GM15510 (cell line): Measurements from ENCODE around the gene NECTIN2.
"Not testable (repeated sequence)": the region's sequence is repeated elsewhere in the genome, so short reads cannot be mapped to it uniquely, and the experiment has no call there.

Experiments
- POLR2A ChIP-seq: IDR thresholded peaks from 3 replicates; pipeline ENCODE4 v1.6.1; 2011; ENCODE audit warnings: borderline replicate concordance; ENCODE audit not compliant: insufficient read length; ENCODE audit errors: extremely low read depth

The NECTIN2 gene

DNA sequence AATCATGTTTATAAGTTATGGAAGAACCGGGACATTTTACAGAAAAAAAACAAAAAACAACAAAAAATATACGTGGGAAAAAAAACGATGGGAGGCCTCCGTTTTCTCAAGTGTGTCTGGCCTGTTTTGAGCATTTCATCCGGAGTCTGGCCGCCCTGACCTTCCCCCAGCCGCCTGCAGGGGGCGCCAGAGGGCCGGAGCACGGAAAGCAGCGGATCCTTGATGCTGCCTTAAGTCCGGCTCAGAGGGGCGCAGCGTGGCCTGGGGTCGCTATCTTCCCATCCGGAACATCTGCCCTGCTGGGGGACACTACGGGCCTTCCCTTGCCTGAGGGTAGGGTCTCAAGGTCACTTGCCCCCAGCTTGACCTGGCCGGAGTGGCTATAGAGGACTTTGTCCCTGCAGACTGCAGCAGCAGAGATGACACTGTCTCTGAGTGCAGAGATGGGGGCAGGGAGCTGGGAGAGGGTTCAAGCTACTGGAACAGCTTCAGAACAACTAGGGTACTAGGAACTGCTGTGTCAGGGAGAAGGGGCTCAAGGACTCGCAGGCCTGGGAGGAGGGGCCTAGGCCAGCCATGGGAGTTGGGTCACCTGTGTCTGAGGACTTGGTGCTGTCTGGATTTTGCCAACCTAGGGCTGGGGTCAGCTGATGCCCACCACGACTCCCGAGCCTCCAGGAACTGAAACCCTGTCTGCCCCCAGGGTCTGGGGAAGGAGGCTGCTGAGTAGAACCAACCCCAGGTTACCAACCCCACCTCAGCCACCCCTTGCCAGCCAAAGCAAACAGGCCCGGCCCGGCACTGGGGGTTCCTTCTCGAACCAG lies 57.7 kb downstream of the NECTIN2 start:
- TF ChIP-seq POLR2A = no peak

DNA sequence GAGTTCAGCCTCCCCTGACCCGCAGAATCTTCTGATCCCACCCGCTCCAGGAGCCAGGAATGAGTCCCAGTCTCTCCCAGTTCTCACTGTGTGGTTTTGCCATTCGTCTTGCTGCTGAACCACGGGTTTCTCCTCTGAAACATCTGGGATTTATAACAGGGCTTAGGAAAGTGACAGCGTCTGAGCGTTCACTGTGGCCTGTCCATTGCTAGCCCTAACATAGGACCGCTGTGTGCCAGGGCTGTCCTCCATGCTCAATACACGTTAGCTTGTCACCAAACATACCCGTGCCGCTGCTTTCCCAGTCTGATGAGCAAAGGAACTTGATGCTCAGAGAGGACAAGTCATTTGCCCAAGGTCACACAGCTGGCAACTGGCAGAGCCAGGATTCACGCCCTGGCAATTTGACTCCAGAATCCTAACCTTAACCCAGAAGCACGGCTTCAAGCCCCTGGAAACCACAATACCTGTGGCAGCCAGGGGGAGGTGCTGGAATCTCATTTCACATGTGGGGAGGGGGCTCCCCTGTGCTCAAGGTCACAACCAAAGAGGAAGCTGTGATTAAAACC lies 58.4 kb downstream of the NECTIN2 start:
- no peak for TF ChIP-seq POLR2A

DNA sequence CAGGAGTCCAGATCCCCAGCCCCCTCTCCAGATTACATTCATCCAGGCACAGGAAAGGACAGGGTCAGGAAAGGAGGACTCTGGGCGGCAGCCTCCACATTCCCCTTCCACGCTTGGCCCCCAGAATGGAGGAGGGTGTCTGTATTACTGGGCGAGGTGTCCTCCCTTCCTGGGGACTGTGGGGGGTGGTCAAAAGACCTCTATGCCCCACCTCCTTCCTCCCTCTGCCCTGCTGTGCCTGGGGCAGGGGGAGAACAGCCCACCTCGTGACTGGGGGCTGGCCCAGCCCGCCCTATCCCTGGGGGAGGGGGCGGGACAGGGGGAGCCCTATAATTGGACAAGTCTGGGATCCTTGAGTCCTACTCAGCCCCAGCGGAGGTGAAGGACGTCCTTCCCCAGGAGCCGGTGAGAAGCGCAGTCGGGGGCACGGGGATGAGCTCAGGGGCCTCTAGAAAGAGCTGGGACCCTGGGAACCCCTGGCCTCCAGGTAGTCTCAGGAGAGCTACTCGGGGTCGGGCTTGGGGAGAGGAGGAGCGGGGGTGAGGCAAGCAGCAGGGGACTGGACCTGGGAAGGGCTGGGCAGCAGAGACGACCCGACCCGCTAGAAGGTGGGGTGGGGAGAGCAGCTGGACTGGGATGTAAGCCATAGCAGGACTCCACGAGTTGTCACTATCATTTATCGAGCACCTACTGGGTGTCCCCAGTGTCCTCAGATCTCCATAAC lies 59.5 kb downstream of the NECTIN2 start, which contains the start of gene APOE:
TSS of gene APOE (plus strand) at position 360 of the 724 bp plus-strand sequence. CDS start 829 bp downstream, outside the sequence.
- no peak for TF ChIP-seq POLR2A

DNA sequence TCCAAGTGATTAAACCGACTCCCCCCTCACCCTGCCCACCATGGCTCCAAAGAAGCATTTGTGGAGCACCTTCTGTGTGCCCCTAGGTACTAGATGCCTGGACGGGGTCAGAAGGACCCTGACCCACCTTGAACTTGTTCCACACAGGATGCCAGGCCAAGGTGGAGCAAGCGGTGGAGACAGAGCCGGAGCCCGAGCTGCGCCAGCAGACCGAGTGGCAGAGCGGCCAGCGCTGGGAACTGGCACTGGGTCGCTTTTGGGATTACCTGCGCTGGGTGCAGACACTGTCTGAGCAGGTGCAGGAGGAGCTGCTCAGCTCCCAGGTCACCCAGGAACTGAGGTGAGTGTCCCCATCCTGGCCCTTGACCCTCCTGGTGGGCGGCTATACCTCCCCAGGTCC lies 61.5 kb downstream of the NECTIN2 start:
- no peak for TF ChIP-seq POLR2A

DNA sequence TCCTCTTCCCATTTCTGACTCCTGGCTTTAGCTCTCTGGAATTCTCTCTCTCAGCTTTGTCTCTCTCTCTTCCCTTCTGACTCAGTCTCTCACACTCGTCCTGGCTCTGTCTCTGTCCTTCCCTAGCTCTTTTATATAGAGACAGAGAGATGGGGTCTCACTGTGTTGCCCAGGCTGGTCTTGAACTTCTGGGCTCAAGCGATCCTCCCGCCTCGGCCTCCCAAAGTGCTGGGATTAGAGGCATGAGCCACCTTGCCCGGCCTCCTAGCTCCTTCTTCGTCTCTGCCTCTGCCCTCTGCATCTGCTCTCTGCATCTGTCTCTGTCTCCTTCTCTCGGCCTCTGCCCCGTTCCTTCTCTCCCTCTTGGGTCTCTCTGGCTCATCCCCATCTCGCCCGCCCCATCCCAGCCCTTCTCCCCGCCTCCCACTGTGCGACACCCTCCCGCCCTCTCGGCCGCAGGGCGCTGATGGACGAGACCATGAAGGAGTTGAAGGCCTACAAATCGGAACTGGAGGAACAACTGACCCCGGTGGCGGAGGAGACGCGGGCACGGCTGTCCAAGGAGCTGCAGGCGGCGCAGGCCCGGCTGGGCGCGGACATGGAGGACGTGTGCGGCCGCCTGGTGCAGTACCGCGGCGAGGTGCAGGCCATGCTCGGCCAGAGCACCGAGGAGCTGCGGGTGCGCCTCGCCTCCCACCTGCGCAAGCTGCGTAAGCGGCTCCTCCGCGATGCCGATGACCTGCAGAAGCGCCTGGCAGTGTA lies 62.2 kb downstream of the NECTIN2 start:
- TF ChIP-seq POLR2A = no peak

DNA sequence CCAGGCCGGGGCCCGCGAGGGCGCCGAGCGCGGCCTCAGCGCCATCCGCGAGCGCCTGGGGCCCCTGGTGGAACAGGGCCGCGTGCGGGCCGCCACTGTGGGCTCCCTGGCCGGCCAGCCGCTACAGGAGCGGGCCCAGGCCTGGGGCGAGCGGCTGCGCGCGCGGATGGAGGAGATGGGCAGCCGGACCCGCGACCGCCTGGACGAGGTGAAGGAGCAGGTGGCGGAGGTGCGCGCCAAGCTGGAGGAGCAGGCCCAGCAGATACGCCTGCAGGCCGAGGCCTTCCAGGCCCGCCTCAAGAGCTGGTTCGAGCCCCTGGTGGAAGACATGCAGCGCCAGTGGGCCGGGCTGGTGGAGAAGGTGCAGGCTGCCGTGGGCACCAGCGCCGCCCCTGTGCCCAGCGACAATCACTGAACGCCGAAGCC lies 62.8 kb downstream of the NECTIN2 start:
- no peak for TF ChIP-seq POLR2A

DNA sequence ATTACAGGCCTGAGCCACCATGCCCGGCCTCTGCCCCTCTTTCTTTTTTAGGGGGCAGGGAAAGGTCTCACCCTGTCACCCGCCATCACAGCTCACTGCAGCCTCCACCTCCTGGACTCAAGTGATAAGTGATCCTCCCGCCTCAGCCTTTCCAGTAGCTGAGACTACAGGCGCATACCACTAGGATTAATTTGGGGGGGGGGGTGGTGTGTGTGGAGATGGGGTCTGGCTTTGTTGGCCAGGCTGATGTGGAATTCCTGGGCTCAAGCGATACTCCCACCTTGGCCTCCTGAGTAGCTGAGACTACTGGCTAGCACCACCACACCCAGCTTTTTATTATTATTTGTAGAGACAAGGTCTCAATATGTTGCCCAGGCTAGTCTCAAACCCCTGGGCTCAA lies 63.7 kb downstream of the NECTIN2 start:
- TF ChIP-seq POLR2A = no peak

DNA sequence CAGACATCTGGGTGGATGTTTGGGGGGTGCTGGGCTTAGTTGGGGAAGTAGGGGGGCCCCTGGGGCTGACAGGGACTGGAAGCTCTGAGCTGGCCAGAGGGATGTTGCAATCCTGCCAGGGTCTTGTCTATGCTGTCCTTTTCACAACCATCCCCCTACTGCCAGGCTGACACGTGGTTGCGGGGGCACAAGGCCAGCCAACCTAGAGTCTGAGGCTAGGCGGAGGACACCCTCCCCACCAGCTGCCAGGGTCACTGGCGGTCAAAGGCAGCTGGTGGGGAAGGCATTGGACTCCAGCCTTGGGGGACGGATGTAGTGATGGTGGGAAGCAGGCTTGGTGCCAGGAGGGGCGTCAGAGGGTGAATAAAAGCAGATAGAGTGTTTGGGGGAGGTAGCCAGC lies 66.8 kb downstream of the NECTIN2 start:
- no peak for TF ChIP-seq POLR2A

DNA sequence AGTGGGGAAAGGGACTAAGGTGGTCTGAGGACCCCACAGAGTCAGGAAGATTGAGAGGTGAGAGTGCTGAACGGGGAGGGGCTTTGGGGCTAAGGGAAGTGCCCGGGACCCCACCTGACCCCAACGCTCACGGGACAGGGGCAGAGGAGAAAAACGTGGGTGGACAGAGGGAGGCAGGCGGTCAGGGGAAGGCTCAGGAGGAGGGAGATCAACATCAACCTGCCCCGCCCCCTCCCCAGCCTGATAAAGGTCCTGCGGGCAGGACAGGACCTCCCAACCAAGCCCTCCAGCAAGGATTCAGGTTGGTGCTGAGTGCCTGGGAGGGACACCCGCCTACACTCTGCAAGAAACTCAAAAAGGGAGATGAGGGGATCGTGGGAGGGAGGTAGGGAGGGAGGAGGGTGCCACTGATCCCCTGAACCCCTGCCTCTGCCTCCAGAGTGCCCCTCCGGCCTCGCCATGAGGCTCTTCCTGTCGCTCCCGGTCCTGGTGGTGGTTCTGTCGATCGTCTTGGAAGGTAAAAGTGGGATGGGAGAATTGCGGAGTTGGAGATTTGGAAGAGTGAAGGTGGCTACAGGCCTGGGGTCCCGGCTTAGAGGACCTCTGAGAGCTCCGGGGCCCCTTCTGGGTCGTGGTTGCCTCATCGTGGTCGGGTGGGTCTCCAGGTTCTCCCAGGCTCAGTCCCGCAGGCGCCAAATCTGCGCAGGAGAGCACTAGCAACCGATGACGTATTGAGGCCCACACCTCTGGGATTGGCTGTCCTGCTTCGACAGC lies 68.5 kb downstream of the NECTIN2 start, which contains the start of gene APOC1:
TSS of gene APOC1 (plus strand) at position 176 of the 774 bp plus-strand sequence. CDS start at position 460, 284 bp downstream.
- not testable (repeated sequence) for TF ChIP-seq POLR2A

DNA sequence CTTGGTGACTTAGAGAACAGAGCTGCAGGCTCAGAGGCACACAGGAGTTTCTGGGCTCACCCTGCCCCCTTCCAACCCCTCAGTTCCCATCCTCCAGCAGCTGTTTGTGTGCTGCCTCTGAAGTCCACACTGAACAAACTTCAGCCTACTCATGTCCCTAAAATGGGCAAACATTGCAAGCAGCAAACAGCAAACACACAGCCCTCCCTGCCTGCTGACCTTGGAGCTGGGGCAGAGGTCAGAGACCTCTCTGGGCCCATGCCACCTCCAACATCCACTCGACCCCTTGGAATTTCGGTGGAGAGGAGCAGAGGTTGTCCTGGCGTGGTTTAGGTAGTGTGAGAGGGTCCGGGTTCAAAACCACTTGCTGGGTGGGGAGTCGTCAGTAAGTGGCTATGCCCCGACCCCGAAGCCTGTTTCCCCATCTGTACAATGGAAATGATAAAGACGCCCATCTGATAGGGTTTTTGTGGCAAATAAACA lies 78.2 kb downstream of the NECTIN2 start:
- no peak for TF ChIP-seq POLR2A

DNA sequence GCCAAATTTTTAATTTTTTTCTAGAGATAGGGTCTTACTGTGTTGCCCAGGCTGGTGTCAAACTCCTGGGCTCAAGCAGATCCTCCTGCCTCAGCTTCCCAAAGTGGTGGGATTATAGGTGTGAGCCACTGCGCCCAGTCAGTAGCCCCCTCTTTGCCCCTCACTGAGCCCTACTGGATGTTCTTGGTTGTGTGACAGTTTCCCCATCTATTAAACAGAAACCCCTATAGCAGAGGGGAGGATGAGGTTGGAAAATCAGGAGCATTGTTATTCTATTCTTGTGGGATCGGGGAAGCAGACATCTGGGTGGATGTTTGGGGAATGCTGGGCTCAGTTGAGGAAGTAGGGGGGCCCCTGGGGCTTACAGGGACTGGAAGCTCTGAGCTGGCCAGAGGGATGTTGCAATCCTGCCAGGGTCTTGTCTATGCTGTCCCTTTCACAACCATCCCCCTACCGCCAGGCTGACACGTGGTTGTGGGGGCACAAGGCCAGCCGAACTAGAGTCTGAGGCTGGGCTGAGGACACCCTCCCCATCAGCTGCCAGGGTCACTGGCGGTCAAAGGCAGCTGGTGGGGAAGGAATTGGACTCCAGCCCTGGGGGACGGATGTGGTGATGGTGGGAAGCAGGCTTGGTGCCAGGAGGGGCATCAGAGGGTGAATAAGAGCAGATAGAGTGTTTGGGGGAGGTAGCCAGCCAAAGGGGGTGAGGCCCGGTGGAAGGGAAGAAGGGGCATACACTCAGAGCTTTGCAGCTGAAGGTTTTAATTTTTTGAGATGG lies 79.2 kb downstream of the NECTIN2 start:
- TF ChIP-seq POLR2A = no peak

DNA sequence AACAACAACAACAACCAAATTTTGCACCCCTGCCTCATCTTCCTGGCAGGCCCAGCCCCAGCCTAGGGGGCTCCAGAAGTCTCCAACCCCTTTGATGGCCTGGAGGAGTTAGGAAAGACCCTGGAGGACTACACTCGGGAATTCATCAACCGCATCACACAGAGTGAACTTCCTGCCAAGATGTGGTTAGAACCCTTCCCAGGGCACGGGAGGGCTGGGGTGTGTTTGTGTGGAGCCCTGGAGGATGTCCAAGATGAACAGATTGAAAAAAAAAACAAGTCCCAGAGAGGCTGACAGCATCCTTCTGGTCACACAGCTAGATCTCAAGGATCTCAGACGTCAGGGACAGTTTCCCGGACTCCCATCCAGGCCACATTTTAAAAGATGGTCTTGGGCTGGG lies 81.6 kb downstream of the NECTIN2 start:
- TF ChIP-seq POLR2A = no peak

DNA sequence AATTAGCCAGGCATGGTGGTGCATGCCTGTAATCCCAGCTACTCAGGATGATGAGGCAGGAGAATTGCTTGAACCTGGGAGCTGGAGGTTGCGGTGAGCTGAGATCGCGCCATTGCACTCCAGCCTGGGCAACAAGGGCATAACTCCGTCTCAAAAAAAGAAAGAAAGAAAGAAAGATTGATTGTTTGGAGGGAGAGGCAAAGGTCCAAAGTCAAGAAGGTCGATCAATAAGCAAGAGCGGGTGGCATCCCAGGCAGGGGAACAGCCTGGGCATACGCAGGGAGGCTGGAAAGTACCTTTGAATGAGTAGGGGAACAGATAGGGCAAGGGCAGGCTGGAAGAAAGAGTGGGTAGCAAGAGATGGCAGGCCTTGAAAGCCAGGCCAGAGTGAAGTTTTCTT lies 84.0 kb downstream of the NECTIN2 start:
- TF ChIP-seq POLR2A = no peak
